ENCODE measurements around the gene CAPN12.
A peak's percentile ranks its signal among the peaks of the same experiment; 100 is the strongest.

The CAPN12 gene

DNA sequence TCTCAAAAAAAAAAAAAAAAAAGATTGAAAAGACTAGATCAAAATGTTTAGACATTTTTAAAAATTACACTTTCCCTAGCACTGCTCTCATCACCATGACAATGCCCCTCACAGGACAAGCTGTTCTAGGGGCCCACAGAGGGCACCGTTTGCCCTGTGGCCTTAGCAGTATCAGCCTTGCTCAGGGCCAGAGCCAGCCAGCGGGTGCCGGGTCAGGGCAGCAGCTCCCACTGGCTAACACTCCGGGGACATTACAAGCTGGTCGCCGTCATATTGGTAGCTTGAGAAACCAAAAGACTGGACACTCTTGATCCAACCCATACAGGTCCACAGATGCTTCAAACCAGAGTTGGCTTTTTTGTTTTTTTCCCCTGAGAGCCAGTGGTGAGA lies 18.0 kb downstream of the CAPN12 start:
- no peak overlapping the region for H3K27ac ChIP-seq (ENCODE audit: insufficient read depth in 1 of 2, low read depth in 1 of 2, low read length in 2 of 2, poor library complexity in 1 of 2, severe bottlenecking in 2 of 2)
- DNase-seq = no peak
- no peaks in the 10 kb centered on the region for H3K27me3 ChIP-seq (replicated peaks in 2 of 5; ENCODE audit: control insufficient read depth in 4 of 5, insufficient read depth in 5 of 5, low read length in 4 of 5)
- ChIA-PET CTCF (interaction anchor here (0.9 to 1.3 kb wide), 2 partner anchors 16 to 207 kb away, joined by 3 to 4 read pairs; no protein-coding TSS in a partner anchor), POLR2A (no interaction called here)
- WGBS (ENCODE audit: insufficient coverage) = 91% methylated on average over 6 of the region's 6 CpGs
- H3K4me3 ChIP-seq (ENCODE audit: control insufficient read depth in 1 of 7, extremely low read depth in 1 of 7, insufficient read depth in 4 of 7, low read depth in 2 of 7, low read length in 6 of 7) = no peak overlapping the region
- H3K4me1 ChIP-seq (ENCODE audit: control extremely low read depth in 1 of 4, control insufficient read depth in 4 of 4, insufficient read depth in 4 of 4, low read length in 3 of 4) = peaks cover 0 to 2% (median 0%) of the 10 kb centered on the region in 4 experiments
- H3K9me3 ChIP-seq (ENCODE audit: control extremely low read depth in 1 of 5, control insufficient read depth in 4 of 5, insufficient read depth in 2 of 5, low read depth in 1 of 5, low read length in 4 of 5) = no peaks in the 10 kb centered on the region
- H3K36me3 ChIP-seq (ENCODE audit: control insufficient read depth in 4 of 4, insufficient read depth in 4 of 4, low read length in 3 of 4) = peaks cover 0 to 92% (median 74%) of the 10 kb centered on the region in 4 experiments

DNA sequence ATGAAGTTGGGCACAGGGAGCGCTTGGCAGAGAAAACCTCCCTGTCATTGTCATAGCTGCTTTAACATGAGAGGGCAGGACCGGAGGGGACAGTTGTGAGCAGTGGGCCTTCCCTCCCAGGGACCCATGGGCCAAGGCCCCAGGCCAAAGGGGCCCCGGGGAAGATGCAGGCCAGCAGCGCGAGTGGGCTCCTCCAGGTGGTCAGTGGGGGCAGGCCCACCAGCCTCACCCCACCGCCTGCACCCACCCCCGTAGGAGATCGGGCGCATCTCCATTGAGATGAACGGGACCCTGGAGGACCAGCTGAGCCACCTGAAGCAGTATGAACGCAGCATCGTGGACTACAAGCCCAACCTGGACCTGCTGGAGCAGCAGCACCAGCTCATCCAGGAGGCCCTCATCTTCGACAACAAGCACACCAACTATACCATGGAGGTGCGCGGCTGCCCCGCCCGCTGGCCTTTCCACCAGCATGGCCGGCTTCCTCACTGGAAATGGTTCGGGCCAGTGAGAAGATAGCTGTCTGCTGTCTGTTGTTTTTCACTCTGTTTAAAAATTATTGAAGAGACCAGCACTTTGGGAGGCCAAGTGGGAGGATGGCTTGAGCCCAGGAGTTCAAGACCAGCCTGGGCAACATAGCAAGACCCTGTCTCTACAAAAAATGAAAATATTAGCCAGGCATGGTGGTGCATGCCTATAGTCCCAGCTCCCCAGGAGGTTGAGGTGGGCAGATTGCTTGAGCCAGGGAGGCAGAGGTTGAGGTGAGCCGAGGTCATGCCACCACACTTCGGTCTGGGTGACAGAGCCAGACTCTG lies 18.6 kb downstream of the CAPN12 start:
- Histone ChIP-seq H3K4me1 (ENCODE audit: control extremely low read depth in 1 of 4, control insufficient read depth in 4 of 4, insufficient read depth in 4 of 4, low read length in 3 of 4) (peaks cover 0 to 2% (median 0%) of the 10 kb centered on the region in 4 experiments), H3K27me3 (replicated peaks in 2 of 5; ENCODE audit: control insufficient read depth in 4 of 5, insufficient read depth in 5 of 5, low read length in 4 of 5) (no peaks in the 10 kb centered on the region), H3K4me3 (ENCODE audit: control insufficient read depth in 1 of 7, extremely low read depth in 1 of 7, insufficient read depth in 4 of 7, low read depth in 2 of 7, low read length in 6 of 7) (no peak overlapping the region), H3K9me3 (ENCODE audit: control extremely low read depth in 1 of 5, control insufficient read depth in 4 of 5, insufficient read depth in 2 of 5, low read depth in 1 of 5, low read length in 4 of 5) (no peaks in the 10 kb centered on the region), H3K27ac (ENCODE audit: insufficient read depth in 1 of 2, low read depth in 1 of 2, low read length in 2 of 2, poor library complexity in 1 of 2, severe bottlenecking in 2 of 2) (no peak overlapping the region), H3K36me3 (ENCODE audit: control insufficient read depth in 4 of 4, insufficient read depth in 4 of 4, low read length in 3 of 4) (peaks cover 0 to 92% (median 74%) of the 10 kb centered on the region in 4 experiments)
- ChIA-PET CTCF (interaction anchor here (1.3 kb wide), 1 partner anchor 208 kb away, joined by 4 read pairs; no protein-coding TSS in a partner anchor), POLR2A (interaction anchor here (0.5 kb wide), 1 partner anchor 149 kb away, joined by 3 read pairs; no protein-coding TSS in a partner anchor)
- 94% methylated on average over 14 of the region's 21 CpGs for WGBS (ENCODE audit: insufficient coverage)
- DNase-seq = no peak

DNA sequence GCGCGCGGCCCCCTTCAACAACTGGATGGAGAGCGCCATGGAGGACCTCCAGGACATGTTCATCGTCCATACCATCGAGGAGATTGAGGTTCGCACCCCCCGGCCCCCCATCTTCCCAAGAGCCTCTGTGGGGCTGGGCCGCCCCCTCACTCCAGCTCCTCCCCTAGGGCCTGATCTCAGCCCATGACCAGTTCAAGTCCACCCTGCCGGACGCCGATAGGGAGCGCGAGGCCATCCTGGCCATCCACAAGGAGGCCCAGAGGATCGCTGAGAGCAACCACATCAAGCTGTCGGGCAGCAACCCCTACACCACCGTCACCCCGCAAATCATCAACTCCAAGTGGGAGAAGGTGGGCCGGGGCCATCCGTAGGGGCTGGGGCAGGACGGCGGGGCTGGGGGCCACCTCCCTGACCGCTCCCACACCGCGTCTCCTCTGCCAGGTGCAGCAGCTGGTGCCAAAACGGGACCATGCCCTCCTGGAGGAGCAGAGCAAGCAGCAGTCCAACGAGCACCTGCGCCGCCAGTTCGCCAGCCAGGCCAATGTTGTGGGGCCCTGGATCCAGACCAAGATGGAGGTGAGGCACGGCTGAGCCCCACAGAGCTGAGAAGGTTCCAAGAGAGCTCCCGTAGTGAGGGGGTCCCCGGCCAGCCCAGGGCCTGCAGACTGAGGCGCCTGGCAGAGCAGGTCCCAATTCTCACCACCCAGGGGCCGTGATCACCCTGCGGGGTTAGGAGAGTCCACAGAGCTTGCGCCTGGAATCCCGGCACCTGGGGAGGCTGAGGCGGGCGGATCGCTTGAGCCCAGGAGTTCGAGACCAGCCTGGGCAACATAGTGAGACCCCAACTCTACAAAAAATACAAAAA lies 20.1 kb downstream of the CAPN12 start:
- no peaks in the 10 kb centered on the region for H3K9me3 ChIP-seq (ENCODE audit: control extremely low read depth in 1 of 5, control insufficient read depth in 4 of 5, insufficient read depth in 2 of 5, low read depth in 1 of 5, low read length in 4 of 5)
- no peak overlapping the region for H3K4me3 ChIP-seq (ENCODE audit: control insufficient read depth in 1 of 7, extremely low read depth in 1 of 7, insufficient read depth in 4 of 7, low read depth in 2 of 7, low read length in 6 of 7)
- DNase-seq = no peak
- H3K36me3 ChIP-seq (ENCODE audit: control insufficient read depth in 4 of 4, insufficient read depth in 4 of 4, low read length in 3 of 4) = peaks cover 2 to 99% (median 75%) of the 10 kb centered on the region in 4 experiments
- no peaks in the 10 kb centered on the region for H3K27me3 ChIP-seq (replicated peaks in 2 of 5; ENCODE audit: control insufficient read depth in 4 of 5, insufficient read depth in 5 of 5, low read length in 4 of 5)
- peaks cover 0 to 2% (median 0%) of the 10 kb centered on the region in 4 experiments for H3K4me1 ChIP-seq (ENCODE audit: control extremely low read depth in 1 of 4, control insufficient read depth in 4 of 4, insufficient read depth in 4 of 4, low read length in 3 of 4)
- H3K27ac ChIP-seq (ENCODE audit: insufficient read depth in 1 of 2, low read depth in 1 of 2, low read length in 2 of 2, poor library complexity in 1 of 2, severe bottlenecking in 2 of 2) = no peak overlapping the region
- WGBS (ENCODE audit: insufficient coverage) = 97% methylated on average over 39 of the region's 42 CpGs
- CTCF ChIA-PET = interaction anchor here (0.6 to 1.7 kb wide), 4 partner anchors 14 to 209 kb away, joined by 3 to 7 read pairs (median 4); partner anchors contain the start of genes MRPS12 and SARS2
- POLR2A ChIA-PET = no interaction called here

DNA sequence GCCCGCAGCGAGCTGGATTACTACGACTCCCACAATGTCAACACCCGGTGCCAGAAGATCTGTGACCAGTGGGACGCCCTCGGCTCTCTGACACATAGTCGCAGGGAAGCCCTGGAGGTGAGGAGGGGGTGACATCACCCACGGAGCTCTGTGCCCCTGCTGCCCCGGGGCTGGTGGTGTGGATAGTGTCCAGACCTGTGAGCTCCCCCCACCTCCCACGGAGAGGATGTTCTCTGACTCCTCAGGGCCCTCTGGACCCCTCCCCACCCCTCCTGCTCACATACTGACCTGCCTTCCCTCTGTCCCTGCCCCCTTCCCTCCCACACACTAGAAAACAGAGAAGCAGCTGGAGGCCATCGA lies 20.7 kb downstream of the CAPN12 start:
- DNase-seq = no peak
- ChIA-PET CTCF (interaction anchor here (1.0 to 1.7 kb wide), 3 partner anchors 13 to 210 kb away, joined by 3 to 7 read pairs (median 5); partner anchors contain the start of genes MRPS12 and SARS2), POLR2A (no interaction called here)
- no peaks in the 10 kb centered on the region for H3K27me3 ChIP-seq (replicated peaks in 2 of 5; ENCODE audit: control insufficient read depth in 4 of 5, insufficient read depth in 5 of 5, low read length in 4 of 5)
- H3K4me1 ChIP-seq (ENCODE audit: control extremely low read depth in 1 of 4, control insufficient read depth in 4 of 4, insufficient read depth in 4 of 4, low read length in 3 of 4) = peaks cover 0 to 2% (median 0%) of the 10 kb centered on the region in 4 experiments
- no peak overlapping the region for H3K27ac ChIP-seq (ENCODE audit: insufficient read depth in 1 of 2, low read depth in 1 of 2, low read length in 2 of 2, poor library complexity in 1 of 2, severe bottlenecking in 2 of 2)
- no peak overlapping the region for H3K4me3 ChIP-seq (ENCODE audit: control insufficient read depth in 1 of 7, extremely low read depth in 1 of 7, insufficient read depth in 4 of 7, low read depth in 2 of 7, low read length in 6 of 7)
- peaks cover 2 to 99% (median 79%) of the 10 kb centered on the region in 4 experiments for H3K36me3 ChIP-seq (ENCODE audit: control insufficient read depth in 4 of 4, insufficient read depth in 4 of 4, low read length in 3 of 4)
- WGBS (ENCODE audit: insufficient coverage) = 98% methylated on average over 10 of the region's 11 CpGs
- no peaks in the 10 kb centered on the region for H3K9me3 ChIP-seq (ENCODE audit: control extremely low read depth in 1 of 5, control insufficient read depth in 4 of 5, insufficient read depth in 2 of 5, low read depth in 1 of 5, low read length in 4 of 5)

DNA sequence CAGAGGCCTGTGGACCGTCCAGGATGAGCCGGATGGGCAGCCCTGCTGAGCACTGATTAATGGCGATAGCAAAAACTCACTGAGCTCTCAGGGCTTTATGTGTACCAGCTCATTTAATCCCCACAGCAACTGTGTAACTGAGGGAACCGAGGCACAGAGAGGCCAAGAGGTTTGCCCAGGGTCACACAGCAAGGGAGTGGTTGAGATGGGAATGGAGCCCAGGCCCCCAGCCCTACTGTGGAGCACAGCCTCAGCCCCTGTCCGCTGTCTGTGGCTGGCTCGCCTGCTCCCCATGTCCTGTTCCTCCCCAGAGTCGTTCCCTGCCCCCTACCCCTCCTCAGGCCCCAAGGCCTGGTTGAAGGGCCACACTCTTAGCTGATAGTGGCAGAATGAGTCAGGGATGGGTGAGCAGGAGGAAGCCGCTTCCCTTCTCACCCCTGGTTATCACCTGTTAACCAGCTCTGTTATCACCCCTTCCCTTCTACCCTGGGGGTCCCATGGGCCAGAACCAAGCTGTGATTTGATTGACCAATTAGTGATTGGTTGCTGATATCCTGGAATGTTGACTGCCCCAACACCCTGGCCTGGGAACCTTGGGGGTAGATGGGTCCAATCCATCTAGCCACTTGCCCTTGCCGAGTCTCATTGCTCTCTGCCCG lies 21.2 kb downstream of the CAPN12 start:
- DNase-seq = no peak
- Histone ChIP-seq H3K27me3 (replicated peaks in 2 of 5; ENCODE audit: control insufficient read depth in 4 of 5, insufficient read depth in 5 of 5, low read length in 4 of 5) (no peaks in the 10 kb centered on the region), H3K9me3 (ENCODE audit: control extremely low read depth in 1 of 5, control insufficient read depth in 4 of 5, insufficient read depth in 2 of 5, low read depth in 1 of 5, low read length in 4 of 5) (no peaks in the 10 kb centered on the region), H3K4me1 (ENCODE audit: control extremely low read depth in 1 of 4, control insufficient read depth in 4 of 4, insufficient read depth in 4 of 4, low read length in 3 of 4) (peaks cover 0 to 1% (median 0%) of the 10 kb centered on the region in 4 experiments), H3K27ac (ENCODE audit: insufficient read depth in 1 of 2, low read depth in 1 of 2, low read length in 2 of 2, poor library complexity in 1 of 2, severe bottlenecking in 2 of 2) (no peak overlapping the region), H3K36me3 (ENCODE audit: control insufficient read depth in 4 of 4, insufficient read depth in 4 of 4, low read length in 3 of 4) (peaks cover 2 to 96% (median 79%) of the 10 kb centered on the region in 4 experiments), H3K4me3 (ENCODE audit: control insufficient read depth in 1 of 7, extremely low read depth in 1 of 7, insufficient read depth in 4 of 7, low read depth in 2 of 7, low read length in 6 of 7) (no peak overlapping the region)
- WGBS (ENCODE audit: insufficient coverage) = 100% methylated on average over 7 of the region's 10 CpGs
- CTCF ChIA-PET = interaction anchor here (1.0 to 1.1 kb wide), 3 partner anchors 12 to 207 kb away, joined by 3 to 5 read pairs (median 3); partner anchors contain the start of genes MRPS12 and SARS2
- POLR2A ChIA-PET = no interaction called here

DNA sequence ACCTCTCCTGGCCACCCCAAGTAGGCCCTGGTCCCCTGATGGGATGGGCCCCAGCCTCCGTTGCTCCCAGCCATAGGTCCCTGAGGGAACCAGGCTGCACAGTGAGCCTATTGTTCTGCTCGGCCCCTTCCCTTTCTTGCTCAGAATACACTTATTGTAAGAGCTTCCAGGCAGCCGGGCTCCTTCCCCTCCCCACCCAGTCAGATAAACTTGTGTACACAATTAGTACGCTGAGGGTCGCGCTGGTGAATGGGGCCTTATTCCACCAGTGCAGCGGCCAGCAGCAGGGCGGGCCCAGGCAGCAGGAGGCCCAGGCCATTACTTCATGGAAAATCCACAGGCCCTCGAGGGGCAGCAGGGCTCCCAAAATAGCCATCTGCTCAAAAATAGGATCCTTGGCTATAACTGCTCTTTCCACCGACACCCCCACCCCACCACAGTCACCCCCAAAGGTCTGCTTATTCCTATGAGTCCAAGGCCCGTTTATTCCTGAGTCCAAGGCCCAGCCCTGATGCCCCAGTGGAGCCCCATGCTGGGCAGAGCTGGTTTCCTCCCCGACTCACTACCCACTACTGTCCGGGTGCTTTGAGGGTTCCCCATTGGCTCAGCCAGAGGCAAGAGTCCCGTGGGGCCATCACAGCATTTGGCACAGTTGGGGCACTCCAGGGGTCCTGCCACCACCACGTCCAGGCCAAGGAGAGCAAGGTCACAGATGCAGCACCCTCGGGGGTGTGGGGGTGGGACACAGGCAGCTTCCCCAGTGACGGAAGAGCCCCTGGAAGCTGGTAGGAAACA lies 22.1 kb downstream of the CAPN12 start:
- Histone ChIP-seq H3K36me3 (ENCODE audit: control insufficient read depth in 4 of 4, insufficient read depth in 4 of 4, low read length in 3 of 4) (peaks cover 2 to 97% (median 81%) of the 10 kb centered on the region in 4 experiments), H3K4me1 (ENCODE audit: control extremely low read depth in 1 of 4, control insufficient read depth in 4 of 4, insufficient read depth in 4 of 4, low read length in 3 of 4) (no peaks in the 10 kb centered on the region), H3K27me3 (replicated peaks in 2 of 5; ENCODE audit: control insufficient read depth in 4 of 5, insufficient read depth in 5 of 5, low read length in 4 of 5) (no peaks in the 10 kb centered on the region), H3K27ac (ENCODE audit: insufficient read depth in 1 of 2, low read depth in 1 of 2, low read length in 2 of 2, poor library complexity in 1 of 2, severe bottlenecking in 2 of 2) (peak overlapping the region in 1 of 2 experiments; percentile 14), H3K4me3 (ENCODE audit: control insufficient read depth in 1 of 7, extremely low read depth in 1 of 7, insufficient read depth in 4 of 7, low read depth in 2 of 7, low read length in 6 of 7) (no peak overlapping the region), H3K9me3 (ENCODE audit: control extremely low read depth in 1 of 5, control insufficient read depth in 4 of 5, insufficient read depth in 2 of 5, low read depth in 1 of 5, low read length in 4 of 5) (no peaks in the 10 kb centered on the region)
- ChIA-PET CTCF (interaction anchor here (1.0 to 1.1 kb wide), 2 partner anchors 13 to 57 kb away, joined by 3 read pairs; no protein-coding TSS in a partner anchor), POLR2A (no interaction called here)
- DNase-seq = no peak
- 92% methylated on average over 16 of the region's 17 CpGs for WGBS (ENCODE audit: insufficient coverage)
